ENCODE results near the gene INPP5A. TPM values are rescaled to one million over a fixed set of nuclear protein-coding genes. Genes with fewer than 3 reads are reported as not detected.
A peak's percentile ranks its signal among the peaks of the same experiment; 100 is the strongest.

INPP5A gene
- total and polyA plus RNA-seq, 2 of the 13 experiments (the other 11 are each of a cell fraction or from before 2014, with no cell fraction given) = 17.5 to 37.9 TPM

GRCh38 chr10:132518572-132519381 lies 18.8 kb upstream of the INPP5A start (continued):
- TF ChIP-seq THAP7 (CRISPR knock-in tag; IDR thresholded peaks at IDR 0.05) (no peak), ZFX (CRISPR knock-in tag; IDR thresholded peaks at IDR 0.05; ENCODE audit: low read depth) (peak; percentile 68), SAFB2 (CRISPR knock-in tag; IDR thresholded peaks at IDR 0.05; ENCODE audit: borderline replicate concordance, low read depth) (peak; percentile 67; the same call in 1 of the 2 replicates), AGO2 (optimal IDR thresholded peaks at IDR 0.05; ENCODE audit: low read depth, low read length) (no peak), RFX1 (IDR thresholded peaks at IDR 0.05) (no peak), ZNF260 (CRISPR knock-in tag; IDR thresholded peaks at IDR 0.05; ENCODE audit: borderline replicate concordance, low read depth) (no peak), POLR2AphosphoS5 (IDR thresholded peaks at IDR 0.05; ENCODE audit: low read depth, low read length) (0 out of 2 replicates have a peak, but pooled peaks have one; percentile 23), ZNF713 (CRISPR knock-in tag; IDR thresholded peaks at IDR 0.05) (no peak), KAT8 (CRISPR knock-in tag; IDR thresholded peaks at IDR 0.05) (no peak), ZNF121 (CRISPR knock-in tag; IDR thresholded peaks at IDR 0.05) (no peak), HNF1A (IDR thresholded peaks at IDR 0.05; ENCODE audit: low read depth) (no peak), HNF1A (CRISPR knock-in tag; IDR thresholded peaks at IDR 0.05; ENCODE audit: borderline replicate concordance) (no peak), ZBTB25 (CRISPR knock-in tag; IDR thresholded peaks at IDR 0.05) (no peak), ATF6 (CRISPR knock-in tag; conservative IDR thresholded peaks at IDR 0.05) (no peak), ZNF549 (CRISPR knock-in tag; IDR thresholded peaks at IDR 0.05) (no peak), HNF4A (CRISPR knock-in tag; IDR thresholded peaks at IDR 0.05) (peak; percentile 9; the same call in 1 of the 2 replicates), RFX3 (CRISPR knock-in tag; IDR thresholded peaks at IDR 0.05) (no peak), SMAD3 (CRISPR knock-in tag; IDR thresholded peaks at IDR 0.05) (no peak)

Measured in HepG2 (cell line).